Activated CD4-positive, alpha-beta T cell treated with anti-CD3 and anti-CD28 coated beads for 48 hours (primary cell): ENCODE results near the gene CYP11A1.

Experiments
- DNase-seq: peaks from one replicate; pipeline ENCODE4 v3.0.0-alpha.2; 2020

Gene CYP11A1

GRCh38 chr15:74340150-74340549 is 27.3 kb downstream of the CYP11A1 start:
- no peak for DNase-seq

- DNase-seq = no peak
Measured at GRCh38 chr15:74339371-74339770, 28.1 kb downstream of the CYP11A1 start.

GRCh38 chr15:74338676-74339075 is 28.8 kb downstream of the CYP11A1 start:
- no peak for DNase-seq

- DNase-seq = no peak
Measured at GRCh38 chr15:74337607-74338211, 29.7 kb downstream of the CYP11A1 start.

GRCh38 chr15:74337146-74337545 is 30.3 kb downstream of the CYP11A1 start:
- no peak for DNase-seq

- DNase-seq = no peak
Measured at GRCh38 chr15:74336061-74337005, 31.1 kb downstream of the CYP11A1 start.

GRCh38 chr15:74335396-74335795 is 32.0 kb downstream of the CYP11A1 start:
- DNase-seq = no peak

GRCh38 chr15:74334127-74334526 is 33.3 kb downstream of the CYP11A1 start:
- no peak for DNase-seq

GRCh38 chr15:74333662-74334061 is 33.8 kb downstream of the CYP11A1 start:
- no peak for DNase-seq

- no peak for DNase-seq
Measured at GRCh38 chr15:74333093-74333492, 34.4 kb downstream of the CYP11A1 start.

GRCh38 chr15:74332611-74333010 is 34.8 kb downstream of the CYP11A1 start:
- DNase-seq = no peak

GRCh38 chr15:74332011-74332410 is 35.4 kb downstream of the CYP11A1 start:
- DNase-seq = no peak

GRCh38 chr15:74330861-74331408 is 36.5 kb downstream of the CYP11A1 start:
- no peak for DNase-seq

GRCh38 chr15:74328331-74329056 is 39.0 kb downstream of the CYP11A1 start:
- no peak for DNase-seq

- no peak for DNase-seq
Measured at GRCh38 chr15:74327756-74328155, 39.7 kb downstream of the CYP11A1 start.

- no peak for DNase-seq
Measured at GRCh38 chr15:74326746-74327145, 40.7 kb downstream of the CYP11A1 start.

GRCh38 chr15:74324714-74325113 is 42.7 kb downstream of the CYP11A1 start:
- DNase-seq = no peak

- DNase-seq = peak; percentile 77
Measured at GRCh38 chr15:74322558-74323180, 44.8 kb downstream of the CYP11A1 start.

- DNase-seq = peak; percentile 54
Measured at GRCh38 chr15:74320352-74321247, 46.8 kb downstream of the CYP11A1 start.

GRCh38 chr15:74319596-74320351 is 47.7 kb downstream of the CYP11A1 start:
- DNase-seq = no peak

- no peak for DNase-seq
Measured at GRCh38 chr15:74319138-74319460, 48.3 kb downstream of the CYP11A1 start.
